ENCODE data around the gene ZNF76.

DNA sequence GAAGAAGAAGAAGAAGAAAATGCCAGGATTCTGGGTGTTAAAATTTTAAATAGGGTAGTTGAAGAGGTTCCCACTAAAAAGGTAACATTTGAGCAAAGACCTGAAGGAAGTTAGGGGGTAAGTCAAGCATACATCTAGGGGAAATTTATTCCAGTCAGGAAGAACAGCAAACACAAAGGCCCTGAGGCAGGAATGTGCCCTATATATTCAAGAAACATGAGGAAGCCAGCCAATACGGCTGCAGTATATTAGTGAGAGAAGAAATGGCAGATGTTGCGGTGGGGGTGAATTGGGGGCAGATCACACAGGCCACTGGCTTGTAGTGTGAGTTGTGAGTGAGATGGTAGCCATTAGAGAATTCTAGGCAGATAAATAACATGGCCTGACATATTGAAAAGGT is 6.0 kb downstream of the ZNF76 start:
- TF ChIP-seq, protein P1, sequence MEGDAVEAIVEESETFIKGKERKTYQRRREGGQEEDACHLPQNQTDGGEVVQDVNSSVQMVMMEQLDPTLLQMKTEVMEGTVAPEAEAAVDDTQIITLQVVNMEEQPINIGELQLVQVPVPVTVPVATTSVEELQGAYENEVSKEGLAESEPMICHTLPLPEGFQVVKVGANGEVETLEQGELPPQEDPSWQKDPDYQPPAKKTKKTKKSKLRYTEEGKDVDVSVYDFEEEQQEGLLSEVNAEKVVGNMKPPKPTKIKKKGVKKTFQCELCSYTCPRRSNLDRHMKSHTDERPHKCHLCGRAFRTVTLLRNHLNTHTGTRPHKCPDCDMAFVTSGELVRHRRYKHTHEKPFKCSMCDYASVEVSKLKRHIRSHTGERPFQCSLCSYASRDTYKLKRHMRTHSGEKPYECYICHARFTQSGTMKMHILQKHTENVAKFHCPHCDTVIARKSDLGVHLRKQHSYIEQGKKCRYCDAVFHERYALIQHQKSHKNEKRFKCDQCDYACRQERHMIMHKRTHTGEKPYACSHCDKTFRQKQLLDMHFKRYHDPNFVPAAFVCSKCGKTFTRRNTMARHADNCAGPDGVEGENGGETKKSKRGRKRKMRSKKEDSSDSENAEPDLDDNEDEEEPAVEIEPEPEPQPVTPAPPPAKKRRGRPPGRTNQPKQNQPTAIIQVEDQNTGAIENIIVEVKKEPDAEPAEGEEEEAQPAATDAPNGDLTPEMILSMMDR (IDR thresholded peaks at IDR 0.05; ENCODE audit: low read depth, low read length, missing input control): no peak
- no peak for TF ChIP-seq SP1 (IDR thresholded peaks at IDR 0.05)
- no peak for TF ChIP-seq FOXA1 (IDR thresholded peaks at IDR 0.05)
- TF ChIP-seq, protein P2, sequence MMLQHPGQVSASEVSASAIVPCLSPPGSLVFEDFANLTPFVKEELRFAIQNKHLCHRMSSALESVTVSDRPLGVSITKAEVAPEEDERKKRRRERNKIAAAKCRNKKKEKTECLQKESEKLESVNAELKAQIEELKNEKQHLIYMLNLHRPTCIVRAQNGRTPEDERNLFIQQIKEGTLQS (IDR thresholded peaks at IDR 0.05): no peak
- TF ChIP-seq RAD21 (IDR thresholded peaks at IDR 0.05): no peak
- TF ChIP-seq, protein P3, sequence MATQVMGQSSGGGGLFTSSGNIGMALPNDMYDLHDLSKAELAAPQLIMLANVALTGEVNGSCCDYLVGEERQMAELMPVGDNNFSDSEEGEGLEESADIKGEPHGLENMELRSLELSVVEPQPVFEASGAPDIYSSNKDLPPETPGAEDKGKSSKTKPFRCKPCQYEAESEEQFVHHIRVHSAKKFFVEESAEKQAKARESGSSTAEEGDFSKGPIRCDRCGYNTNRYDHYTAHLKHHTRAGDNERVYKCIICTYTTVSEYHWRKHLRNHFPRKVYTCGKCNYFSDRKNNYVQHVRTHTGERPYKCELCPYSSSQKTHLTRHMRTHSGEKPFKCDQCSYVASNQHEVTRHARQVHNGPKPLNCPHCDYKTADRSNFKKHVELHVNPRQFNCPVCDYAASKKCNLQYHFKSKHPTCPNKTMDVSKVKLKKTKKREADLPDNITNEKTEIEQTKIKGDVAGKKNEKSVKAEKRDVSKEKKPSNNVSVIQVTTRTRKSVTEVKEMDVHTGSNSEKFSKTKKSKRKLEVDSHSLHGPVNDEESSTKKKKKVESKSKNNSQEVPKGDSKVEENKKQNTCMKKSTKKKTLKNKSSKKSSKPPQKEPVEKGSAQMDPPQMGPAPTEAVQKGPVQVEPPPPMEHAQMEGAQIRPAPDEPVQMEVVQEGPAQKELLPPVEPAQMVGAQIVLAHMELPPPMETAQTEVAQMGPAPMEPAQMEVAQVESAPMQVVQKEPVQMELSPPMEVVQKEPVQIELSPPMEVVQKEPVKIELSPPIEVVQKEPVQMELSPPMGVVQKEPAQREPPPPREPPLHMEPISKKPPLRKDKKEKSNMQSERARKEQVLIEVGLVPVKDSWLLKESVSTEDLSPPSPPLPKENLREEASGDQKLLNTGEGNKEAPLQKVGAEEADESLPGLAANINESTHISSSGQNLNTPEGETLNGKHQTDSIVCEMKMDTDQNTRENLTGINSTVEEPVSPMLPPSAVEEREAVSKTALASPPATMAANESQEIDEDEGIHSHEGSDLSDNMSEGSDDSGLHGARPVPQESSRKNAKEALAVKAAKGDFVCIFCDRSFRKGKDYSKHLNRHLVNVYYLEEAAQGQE (IDR thresholded peaks at IDR 0.05): no peak
- no peak for TF ChIP-seq GABPA (IDR thresholded peaks at IDR 0.05 in 1 of 2, conservative IDR thresholded peaks at IDR 0.05 in 1 of 2)
- TF ChIP-seq HNF4A (conservative IDR thresholded peaks at IDR 0.05): no peak
- TF ChIP-seq, protein P4, sequence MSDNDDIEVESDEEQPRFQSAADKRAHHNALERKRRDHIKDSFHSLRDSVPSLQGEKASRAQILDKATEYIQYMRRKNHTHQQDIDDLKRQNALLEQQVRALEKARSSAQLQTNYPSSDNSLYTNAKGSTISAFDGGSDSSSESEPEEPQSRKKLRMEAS (IDR thresholded peaks at IDR 0.05): no peak
- TF ChIP-seq TAF1 (conservative IDR thresholded peaks at IDR 0.05): no peak
- no peak for TF ChIP-seq YY1 (IDR thresholded peaks at IDR 0.05)
- TF ChIP-seq JUND (IDR thresholded peaks at IDR 0.05): no peak
- no peak for TF ChIP-seq HNF4G (IDR thresholded peaks at IDR 0.05)

Data from liver (tissue), 3 donors.